ENCODE data around the gene MOBP. TPM values are rescaled to one million over a fixed set of nuclear protein-coding genes. Genes with fewer than 3 reads are reported as not detected.
"Not testable (repeated sequence)": the region's sequence is repeated elsewhere in the genome, so short reads cannot be mapped to it uniquely, and the experiment has no call there.

Gene MOBP
- total and polyA plus RNA-seq, 2 of the 8 experiments (the other 6 are each of a cell fraction or from before 2014, with no cell fraction given) = 0.06 to 0.50 TPM

DNA sequence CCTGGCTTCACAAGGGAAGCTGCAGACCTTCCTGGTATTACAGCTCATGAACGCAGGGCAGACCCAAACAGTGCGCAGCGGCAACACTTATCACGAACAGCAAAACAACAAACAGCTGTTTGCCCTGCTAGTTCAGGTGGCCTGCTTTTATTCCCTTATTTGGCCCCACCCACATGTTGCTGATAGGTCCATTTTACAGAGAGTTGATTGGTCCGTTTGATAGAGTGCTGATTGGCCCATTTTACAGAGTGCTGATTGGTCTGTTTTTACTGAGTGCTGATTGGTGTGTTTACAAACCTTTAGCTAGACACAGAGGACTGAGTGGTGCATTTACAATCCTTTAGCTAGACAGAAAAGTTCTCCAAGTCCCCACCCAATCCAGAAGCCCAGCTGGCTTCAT is 8.9 kb upstream of the MOBP start:
- H2AK5ac ChIP-seq (ENCODE audit: low read depth, low read length); H3K79me2 ChIP-seq (ENCODE audit: control insufficient read depth in 1 of 2, insufficient read depth in 2 of 2, low read length in 2 of 2); H2BK5ac ChIP-seq (ENCODE audit: low read depth, low read length); H3K9me3 ChIP-seq (ENCODE audit: insufficient read depth in 2 of 2, low read depth in 1 of 2, low read length in 1 of 2); H3K36me3 ChIP-seq (ENCODE audit: control insufficient read depth in 2 of 4, insufficient read depth in 4 of 4, low read length in 3 of 4); H2BK20ac ChIP-seq (ENCODE audit: low read length); H3K79me1 ChIP-seq (ENCODE audit: low read depth, low read length); H4K20me1 ChIP-seq (replicated peaks in 1 of 2; ENCODE audit: control insufficient read depth in 1 of 2, insufficient read depth in 2 of 2, low read length in 2 of 2); H3K9ac ChIP-seq (replicated peaks in 1 of 4; ENCODE audit: extremely low read depth in 1 of 4, low read depth in 3 of 4, low read length in 3 of 4); H3K23ac ChIP-seq (ENCODE audit: insufficient read length); H4K8ac ChIP-seq (ENCODE audit: extremely low read depth, insufficient read depth, low read length); H2BK120ac ChIP-seq (replicated peaks; ENCODE audit: low read depth, low read length); H3K56ac ChIP-seq (replicated peaks; ENCODE audit: insufficient read length, low read depth, low read length); H3K18ac ChIP-seq (ENCODE audit: extremely low read depth, low read length); H3K23me2 ChIP-seq (ENCODE audit: low read depth, low read length); H4K5ac ChIP-seq (ENCODE audit: insufficient read length, low read depth, low read length); H3K27me3 ChIP-seq (replicated peaks in 1 of 4; ENCODE audit: control insufficient read depth in 3 of 4, extremely low read depth in 1 of 4, insufficient read depth in 3 of 4, low read length in 3 of 4); H3K14ac ChIP-seq (ENCODE audit: insufficient read length); H3K4ac ChIP-seq (replicated peaks; ENCODE audit: insufficient read length, low read depth, low read length); H3K4me1 ChIP-seq (replicated peaks in 1 of 4; ENCODE audit: control insufficient read depth in 3 of 4, insufficient read depth in 4 of 4, low read length in 3 of 4); DNase-seq (ENCODE audit: low read depth in 1 of 2, low spot score in 2 of 2); H2AFZ ChIP-seq (ENCODE audit: low read length); H3K4me3 ChIP-seq (ENCODE audit: extremely low read depth in 1 of 4, insufficient read depth in 2 of 4, low read depth in 3 of 4, low read length in 4 of 4); H2BK12ac ChIP-seq (ENCODE audit: low read depth, low read length); H3K4me2 ChIP-seq (ENCODE audit: insufficient read depth in 1 of 2, low read depth in 2 of 2, low read length in 2 of 2); FAIRE-seq; H2BK15ac ChIP-seq (ENCODE audit: low read length); H4K91ac ChIP-seq (replicated peaks; ENCODE audit: insufficient read length, low read length); H3K27ac ChIP-seq (ENCODE audit: low read depth, low read length): not testable (repeated sequence)
- ChIA-PET CTCF (ENCODE audit: partially characterized antibody) (interaction anchor here (0.7 to 3.3 kb wide), 4 partner anchors 10 to 40 kb away, joined by 3 to 24 read pairs (median 8); no protein-coding TSS in a partner anchor), POLR2A (ENCODE audit: partially characterized antibody) (interaction anchor here (2.4 kb wide), 1 partner anchor 52 kb away, joined by 7 read pairs; the partner anchor contains the start of gene RPSA)
- WGBS, 2 experiments (ENCODE audit: extremely low coverage in 1 of 2, insufficient coverage in 1 of 2, insufficient read length in 1 of 2, insufficient replicate concordance in 2 of 2, low coverage in 1 of 2, low lambda C conversion rate in 2 of 2, missing lambda C conversion rate in 1 of 2) = 87% methylated on average over 5 of the region's 5 CpGs; no CpG with 5 or more reads in 1 of the 2 experiments

Data from H1 (cell line).